GM21576 (cell line): ENCODE results near the gene ZDHHC1.
A peak's percentile ranks its signal among the peaks of the same experiment; 100 is the strongest.

Experiments
- ATAC-seq: cut with Tn5 transposase; IDR thresholded peaks from one replicate; pipeline ENCODE4 v1.9.1; 2021; ENCODE audit warnings: mild to moderate bottlenecking, moderate library complexity; ENCODE audit not compliant: unreplicated experiment

ZDHHC1 gene

GRCh38 chr16:67415872-67416793 is at the start of gene ZDHHC1:
Gene ZDHHC1, minus strand, starts transcription at chr16:67416477. Its CDS starts 8,702 bp downstream, at chr16:67407775.
- peak; percentile 58 for ATAC-seq

DNA sequence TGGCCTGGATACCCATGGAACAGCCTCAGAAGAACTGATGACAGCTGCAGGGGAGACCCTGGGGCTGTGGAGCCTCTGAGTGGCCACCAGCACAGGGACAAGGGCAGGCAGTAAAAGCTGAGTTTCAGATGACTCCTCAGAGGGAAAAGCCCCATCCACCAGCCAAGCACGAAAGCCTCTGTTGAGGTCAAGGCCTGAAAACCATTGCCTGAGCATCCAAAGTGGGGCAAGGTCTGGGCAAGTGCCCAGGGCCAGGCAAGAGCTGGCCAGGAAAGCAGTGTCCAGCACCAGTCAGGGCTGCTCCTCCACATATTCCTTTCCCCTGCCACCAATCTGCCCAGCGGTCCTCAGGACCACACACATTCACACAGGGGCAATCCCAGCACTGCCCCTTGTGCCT is 48.3 kb upstream of the ZDHHC1 start:
- ATAC-seq: no peak

DNA sequence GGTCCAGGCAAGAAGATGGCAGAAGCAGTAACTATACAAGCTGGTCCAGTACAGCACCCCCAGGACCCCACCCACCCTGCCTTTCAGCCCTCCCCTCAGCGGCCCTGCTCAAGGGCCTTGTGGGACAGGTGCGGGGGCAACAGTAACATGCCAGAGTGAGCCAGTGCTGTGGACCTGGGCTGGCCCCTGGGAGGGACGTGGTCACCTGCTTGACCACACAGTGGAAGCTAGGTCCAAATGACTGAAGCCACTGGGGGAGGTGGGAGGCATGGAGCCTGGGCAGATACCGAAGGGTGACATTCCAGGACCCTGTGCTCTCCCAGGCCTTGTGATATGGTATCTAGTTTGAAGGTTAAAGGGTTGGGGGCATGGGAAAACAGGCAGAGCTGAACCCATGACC is 47.4 kb upstream of the ZDHHC1 start:
- no peak for ATAC-seq

GRCh38 chr16:67463059-67463458 is 46.8 kb upstream of the ZDHHC1 start:
- no peak for ATAC-seq

- ATAC-seq: no peak
Measured at GRCh38 chr16:67462279-67462655, 46.0 kb upstream of the ZDHHC1 start.

- no peak for ATAC-seq
Measured at GRCh38 chr16:67461600-67462278, 45.5 kb upstream of the ZDHHC1 start.

DNA sequence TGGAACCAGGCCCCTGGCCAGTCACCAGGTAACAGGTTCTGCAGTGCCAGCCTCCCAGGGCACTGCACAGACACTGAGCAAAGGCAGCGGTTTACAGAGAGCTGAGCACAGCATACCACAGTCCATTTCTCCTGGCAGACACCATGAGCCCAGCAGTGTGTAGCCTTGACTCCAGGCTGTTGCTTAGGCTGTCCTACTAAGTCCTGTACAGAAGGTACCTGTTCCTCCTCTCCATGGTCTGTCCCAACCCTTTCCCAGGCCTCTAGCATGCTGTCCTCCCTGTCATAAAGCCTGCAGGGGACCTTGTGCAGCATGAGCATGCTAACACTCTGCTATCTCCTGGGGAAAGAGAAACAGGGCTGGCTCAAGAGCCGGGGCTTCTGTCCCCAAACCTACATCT is 44.7 kb upstream of the ZDHHC1 start:
- no peak for ATAC-seq

DNA sequence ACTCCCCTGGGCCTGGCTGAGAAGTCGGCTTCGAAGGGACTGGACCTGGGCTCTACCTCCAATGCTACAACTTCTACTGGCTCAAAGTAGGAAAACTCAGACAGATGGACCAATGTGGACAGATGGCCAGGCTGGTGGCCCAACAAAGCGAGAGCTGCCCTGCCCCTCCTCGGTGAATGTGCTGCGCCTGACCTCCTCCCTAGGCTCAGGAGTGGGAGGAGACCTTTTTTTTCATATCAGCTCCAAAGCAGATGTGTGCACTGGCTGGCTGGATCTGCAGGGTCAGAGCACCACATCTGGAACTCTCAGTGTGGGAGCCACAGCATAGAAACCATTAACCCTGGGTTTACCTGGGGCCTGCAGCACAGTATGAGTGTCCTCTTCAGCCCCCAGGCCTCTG is 43.9 kb upstream of the ZDHHC1 start:
- no peak for ATAC-seq

DNA sequence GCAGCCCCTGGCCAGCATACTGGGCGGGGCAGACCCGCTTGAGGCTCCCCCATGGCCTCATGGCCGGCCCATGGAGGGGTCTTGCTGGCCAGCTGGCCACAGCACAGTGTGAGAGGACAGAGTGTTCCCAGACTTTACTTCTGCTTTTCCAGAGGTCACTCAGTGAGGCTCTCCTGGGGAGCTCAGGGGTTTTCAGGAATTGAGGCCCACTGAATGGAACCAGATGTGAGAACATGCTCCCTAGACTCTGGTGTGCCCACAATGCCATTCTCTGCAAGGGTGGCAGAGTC is 43.5 kb upstream of the ZDHHC1 start:
- no peak for ATAC-seq

GRCh38 chr16:67459066-67459860 is 43.0 kb upstream of the ZDHHC1 start:
- ATAC-seq: no peak

DNA sequence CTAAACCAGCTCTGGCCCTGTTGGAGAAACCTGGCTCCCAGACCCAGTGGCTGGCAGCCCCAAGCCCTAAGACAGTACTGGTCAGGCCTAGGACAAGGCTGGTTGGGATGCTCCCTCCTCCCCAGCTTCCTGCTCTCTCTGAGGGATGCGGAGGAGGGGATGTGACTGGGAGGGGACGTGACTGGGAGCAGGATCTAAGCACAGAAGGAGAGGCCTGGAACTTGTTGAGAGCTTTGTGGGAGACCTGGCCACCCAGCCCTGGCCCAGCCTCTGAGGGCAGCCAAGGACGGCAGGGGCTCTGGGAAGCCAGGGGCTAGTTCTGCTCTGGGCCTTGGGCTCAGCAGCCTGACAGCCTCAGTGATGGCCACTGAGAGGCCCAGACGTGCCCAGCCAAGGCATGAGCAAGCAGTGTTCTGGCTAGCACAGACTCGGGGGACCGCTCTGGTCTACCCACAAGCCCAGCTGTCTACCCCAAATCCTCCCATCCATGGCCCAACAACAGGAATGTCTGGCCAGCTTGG is 41.9 kb upstream of the ZDHHC1 start:
- no peak for ATAC-seq

DNA sequence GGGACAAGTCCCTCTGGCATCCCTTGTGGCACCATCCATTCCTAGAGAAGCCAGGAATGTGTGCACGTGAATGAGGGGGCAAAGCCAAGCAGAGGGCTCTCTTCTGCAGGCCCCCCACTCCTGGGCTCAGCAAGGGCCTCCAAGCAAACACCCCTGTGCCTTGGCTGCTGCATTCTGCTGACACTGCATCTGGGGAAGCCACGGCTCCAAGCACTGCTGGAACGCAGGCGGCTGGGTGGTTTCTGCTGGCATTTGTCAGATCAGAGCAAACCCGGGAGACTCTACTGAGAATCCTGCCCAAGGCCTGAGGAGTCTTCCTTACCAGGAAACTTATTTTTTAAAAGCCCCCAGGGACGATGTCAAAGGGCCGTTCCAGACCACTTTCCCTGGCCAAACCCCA is 41.3 kb upstream of the ZDHHC1 start:
- ATAC-seq: no peak

GRCh38 chr16:67456391-67457081 is 40.3 kb upstream of the ZDHHC1 start:
- no peak for ATAC-seq

DNA sequence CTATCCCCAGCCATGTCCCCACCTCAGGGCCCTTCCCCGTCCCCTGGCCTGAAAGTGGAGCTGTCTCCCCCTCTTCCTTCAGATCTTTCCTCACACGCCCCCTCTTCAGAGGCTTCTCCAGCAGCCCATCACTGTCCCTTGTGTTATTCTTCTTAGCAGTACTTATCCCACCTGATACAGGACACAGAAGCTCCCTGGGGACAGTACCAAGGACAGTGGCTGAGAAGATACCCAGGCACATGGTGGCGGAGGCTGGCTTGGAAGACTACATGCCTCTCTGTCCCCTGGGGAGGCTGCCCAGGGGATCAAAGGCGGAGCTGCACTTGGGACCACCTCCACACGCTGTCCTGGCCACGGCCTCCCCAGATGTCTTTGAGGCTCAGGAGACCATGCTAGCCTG is 38.6 kb upstream of the ZDHHC1 start:
- no peak for ATAC-seq

GRCh38 chr16:67454104-67454503 is 37.8 kb upstream of the ZDHHC1 start:
- ATAC-seq: no peak

- no peak for ATAC-seq
Measured at GRCh38 chr16:67451704-67452435, 35.6 kb upstream of the ZDHHC1 start.

DNA sequence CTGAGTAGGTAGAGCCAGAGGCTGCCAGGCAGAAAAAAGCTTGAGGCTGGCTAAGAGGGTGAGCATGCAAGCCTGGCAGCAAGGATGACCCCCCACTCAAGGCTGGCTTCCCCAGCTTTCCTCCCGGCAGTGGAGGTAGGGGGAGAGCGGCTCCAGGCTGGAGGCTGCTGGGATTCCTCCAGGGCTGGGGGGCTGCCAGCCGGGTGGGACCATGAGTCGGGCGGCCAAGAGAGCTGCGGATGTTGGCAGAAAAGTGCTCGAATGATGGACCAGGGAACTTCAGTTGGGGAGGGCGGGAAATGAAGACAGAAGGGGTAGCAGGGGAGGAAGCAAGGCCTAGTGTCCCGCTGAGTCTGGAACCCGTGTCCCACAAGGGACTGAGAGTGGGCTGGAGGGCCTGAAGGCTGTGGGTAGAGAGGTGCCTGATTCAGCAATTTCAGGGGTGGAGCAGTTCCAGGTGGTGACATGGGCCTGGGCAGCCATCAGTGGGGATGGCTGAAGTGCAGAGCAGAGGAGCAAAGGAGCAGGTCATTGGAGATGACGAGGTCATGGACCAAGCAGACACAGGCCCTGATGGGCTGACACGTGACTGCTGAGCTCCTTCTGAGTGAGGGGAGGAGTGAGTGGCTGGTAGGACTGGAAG is 34.9 kb upstream of the ZDHHC1 start:
- no peak for ATAC-seq

DNA sequence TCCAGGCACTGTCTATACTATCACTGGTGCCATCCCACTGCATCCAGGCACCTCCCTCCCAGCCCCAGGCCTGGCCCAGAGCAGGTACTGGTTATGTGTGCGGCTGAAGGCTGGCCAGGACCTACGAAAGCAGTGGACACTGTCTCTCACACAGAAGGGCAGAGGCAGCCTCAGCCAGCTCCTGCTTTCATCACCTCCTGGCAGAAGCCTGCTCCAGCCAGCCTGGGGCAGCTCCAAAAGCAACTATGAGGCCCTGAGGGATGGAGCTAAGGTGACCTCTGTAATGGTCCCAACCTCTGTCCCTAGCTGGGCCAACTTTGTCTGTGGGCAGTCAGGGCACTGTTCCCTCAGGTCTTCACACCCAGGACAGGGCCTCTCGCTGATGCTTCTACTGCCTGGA is 33.5 kb upstream of the ZDHHC1 start:
- ATAC-seq: no peak

- no peak for ATAC-seq
Measured at GRCh38 chr16:67449336-67449735, 33.1 kb upstream of the ZDHHC1 start.

- no peak for ATAC-seq
Measured at GRCh38 chr16:67448580-67448979, 32.3 kb upstream of the ZDHHC1 start.
